UCSD-AML1 (cell line): Measurements from ENCODE around the gene ARHGAP42.

Source experiments
- DNase-seq: peaks from one replicate; lab custom pipeline; 2025; ENCODE audit not compliant: unreplicated experiment; lab: John Stamatoyannopoulos, UW

The ARHGAP42 gene

DNA sequence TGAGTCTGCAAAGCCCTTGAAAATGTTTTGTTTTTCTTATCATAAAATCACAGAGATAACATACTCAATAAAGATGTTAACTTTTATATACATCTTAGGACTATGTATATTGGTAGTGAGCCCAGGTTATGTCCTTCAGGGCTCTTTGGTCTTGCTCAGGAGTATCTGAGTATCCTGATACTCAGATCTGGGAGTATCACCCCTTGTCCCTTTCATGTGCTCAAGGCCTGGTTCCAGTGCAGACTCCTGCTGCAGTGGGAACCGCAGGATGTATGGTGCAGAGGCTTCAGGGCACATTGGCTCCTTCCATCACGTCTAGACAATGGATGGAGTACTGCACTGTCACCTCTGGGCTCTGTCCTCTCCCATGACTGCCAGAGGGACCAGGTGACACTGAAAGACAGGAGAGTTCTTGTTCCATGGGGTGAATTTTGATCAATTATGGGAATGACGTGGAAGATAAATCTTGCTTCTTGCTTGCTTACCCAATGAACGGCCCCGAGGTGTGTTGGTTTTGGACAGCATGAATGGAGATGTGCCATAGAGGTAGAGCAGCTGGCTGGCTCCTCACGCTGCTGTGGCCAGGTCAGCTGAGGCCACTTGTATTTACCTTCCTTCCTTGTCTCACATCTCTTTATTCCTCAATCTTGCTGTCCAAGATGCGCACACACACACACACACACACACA lies 215.5 kb downstream of the ARHGAP42 start:
- no peak for DNase-seq

- DNase-seq, result no peak
Measured at GRCh38 chr11:100903284-100903683, 216.2 kb downstream of the ARHGAP42 start.

DNA sequence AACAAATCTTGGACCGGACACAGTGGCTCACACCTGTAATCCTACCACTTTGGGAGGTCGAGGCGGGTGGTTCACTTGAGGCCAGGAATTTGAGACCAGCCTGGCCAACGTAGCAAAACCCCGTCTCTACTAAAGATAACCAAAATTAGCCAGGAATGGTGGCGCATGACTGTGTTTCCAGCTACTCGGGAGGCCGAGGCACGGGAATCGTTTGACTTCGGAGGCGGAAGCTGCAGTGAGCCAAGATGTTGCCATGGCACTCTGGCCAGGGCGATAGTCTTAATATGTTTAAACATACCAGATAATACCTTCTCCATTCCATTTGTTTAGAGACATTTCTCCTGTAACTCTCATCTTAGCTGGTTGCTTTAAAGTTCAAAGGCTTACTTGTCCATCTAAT lies 218.6 kb downstream of the ARHGAP42 start:
- DNase-seq, result no peak

GRCh38 chr11:100908746-100909145 lies 221.7 kb downstream of the ARHGAP42 start:
- no peak for DNase-seq

- DNase-seq, result no peak
Measured at GRCh38 chr11:100910808-100911207, 223.7 kb downstream of the ARHGAP42 start.

- no peak for DNase-seq
Measured at GRCh38 chr11:100914415-100915110, 227.5 kb downstream of the ARHGAP42 start.

GRCh38 chr11:100918551-100919500 lies 231.7 kb downstream of the ARHGAP42 start:
- no peak for DNase-seq

DNA sequence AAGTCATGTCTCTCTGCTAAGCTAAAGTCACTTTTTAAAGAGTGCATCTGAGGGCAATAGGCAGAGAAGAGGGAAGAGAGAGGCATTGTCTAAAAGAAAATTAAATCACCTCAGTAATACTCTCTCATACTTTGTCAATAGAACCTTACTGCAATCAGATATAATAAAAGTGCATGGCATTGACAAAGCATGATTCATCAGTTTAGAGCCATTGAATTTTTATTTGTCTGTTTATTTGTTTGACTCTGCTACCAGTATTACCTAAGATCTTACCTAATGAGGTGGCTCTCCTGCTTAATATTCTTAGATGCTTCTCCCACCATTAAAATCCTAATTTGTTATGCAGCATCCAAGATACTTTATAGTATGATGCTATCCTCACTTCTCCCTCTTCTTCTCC lies 233.5 kb downstream of the ARHGAP42 start:
- no peak for DNase-seq

DNA sequence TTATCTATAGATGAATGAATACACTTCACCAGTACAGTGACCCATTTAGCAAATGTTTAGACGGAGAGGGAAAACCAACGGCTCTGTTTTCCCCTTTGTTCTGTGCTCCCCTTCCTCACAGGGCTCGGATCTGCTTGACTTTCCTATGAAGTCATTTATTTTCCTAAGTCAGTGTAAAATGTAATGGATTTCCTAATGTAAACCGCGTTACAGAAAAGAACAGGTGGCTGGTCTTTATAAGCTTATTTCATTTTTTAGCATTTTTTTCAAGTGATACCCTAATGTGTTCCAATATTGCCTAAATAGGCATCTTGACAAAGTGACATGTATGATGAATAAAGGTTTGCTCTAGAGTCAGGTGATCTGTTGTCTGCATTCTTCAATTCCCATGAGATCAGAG lies 235.0 kb downstream of the ARHGAP42 start:
- DNase-seq, result no peak

- DNase-seq, result no peak
Measured at GRCh38 chr11:100923555-100923954, 236.5 kb downstream of the ARHGAP42 start.

- no peak for DNase-seq
Measured at GRCh38 chr11:100925935-100926334, 238.8 kb downstream of the ARHGAP42 start.

GRCh38 chr11:100927579-100927978 lies 240.5 kb downstream of the ARHGAP42 start:
- no peak for DNase-seq

DNA sequence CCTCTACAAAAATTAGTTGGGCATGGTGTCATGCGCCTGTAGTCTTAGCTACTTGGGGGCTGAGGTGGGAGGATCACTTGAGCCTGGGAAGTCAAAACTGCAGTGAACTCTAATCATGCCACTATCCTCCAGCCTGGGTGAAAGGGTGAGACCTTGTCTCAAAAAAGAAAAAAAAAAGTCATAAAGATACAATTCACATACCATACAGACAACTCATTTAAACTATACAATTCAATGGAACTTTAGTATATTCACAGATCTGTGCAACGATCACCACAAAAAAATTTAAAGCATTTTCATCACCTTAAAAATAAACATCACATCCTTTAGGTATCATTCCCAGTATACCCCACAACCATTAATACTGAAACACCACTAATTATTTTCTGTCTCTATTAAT lies 241.3 kb downstream of the ARHGAP42 start:
- DNase-seq, result no peak

DNA sequence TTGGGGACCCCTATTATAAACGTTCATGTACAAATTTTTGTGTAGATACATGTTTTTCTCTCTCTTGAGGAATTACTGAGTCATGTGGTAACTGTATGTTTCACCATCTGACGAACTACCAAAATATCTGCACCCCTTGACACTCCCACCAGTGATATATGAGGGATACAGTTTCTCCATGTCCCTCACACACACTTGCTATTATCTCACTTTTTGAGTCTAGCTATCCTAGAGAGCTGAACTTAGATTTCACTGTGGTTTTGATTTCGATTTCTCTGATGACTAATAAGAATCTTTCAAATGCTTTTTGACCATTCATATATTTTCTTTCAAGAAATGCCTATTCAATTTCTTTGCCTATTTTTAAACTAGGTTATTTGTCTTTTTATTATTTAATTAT lies 242.3 kb downstream of the ARHGAP42 start:
- no peak for DNase-seq

GRCh38 chr11:100930185-100930778 lies 243.2 kb downstream of the ARHGAP42 start:
- no peak for DNase-seq

- no peak for DNase-seq
Measured at GRCh38 chr11:100932474-100933100, 245.5 kb downstream of the ARHGAP42 start.

GRCh38 chr11:100936781-100937180 lies 249.7 kb downstream of the ARHGAP42 start:
- DNase-seq, result no peak

DNA sequence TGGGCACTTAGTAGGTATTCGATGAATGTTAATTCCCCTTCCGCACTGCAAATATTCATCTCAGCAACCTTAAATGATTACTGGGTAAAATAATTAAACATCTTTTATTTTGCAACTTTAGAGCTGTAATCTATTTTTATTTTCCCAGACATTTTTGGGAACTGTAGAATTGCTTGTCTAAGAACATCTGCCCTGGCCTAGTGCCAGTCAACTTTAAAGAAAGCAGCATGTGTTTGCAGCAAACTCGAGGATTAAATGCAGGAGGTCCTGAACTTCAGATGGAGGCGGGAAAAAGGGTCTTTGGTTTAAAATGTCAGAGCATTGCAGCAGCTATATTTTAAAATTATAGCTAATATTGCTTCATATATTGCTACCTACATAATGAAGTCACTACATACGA lies 252.5 kb downstream of the ARHGAP42 start:
- no peak for DNase-seq

DNA sequence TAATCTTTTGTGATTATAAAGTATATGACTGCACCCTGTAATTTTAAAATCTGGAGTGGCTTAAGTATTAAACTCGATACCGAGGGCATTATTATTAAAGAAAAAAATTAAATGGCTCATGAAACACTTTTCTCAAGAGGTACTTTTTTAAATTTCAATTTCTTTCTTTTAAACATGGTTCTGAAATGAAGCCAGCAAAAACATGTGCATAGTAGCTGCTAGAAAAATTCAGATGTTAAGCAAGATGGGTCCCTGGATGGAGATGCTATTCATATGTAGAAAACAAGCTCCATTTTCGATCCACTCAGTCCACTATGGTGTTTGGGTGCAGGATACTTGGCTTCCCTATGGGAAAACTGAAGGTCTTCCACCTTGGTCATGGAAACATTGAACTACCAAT lies 253.0 kb downstream of the ARHGAP42 start:
- DNase-seq, result no peak

DNA sequence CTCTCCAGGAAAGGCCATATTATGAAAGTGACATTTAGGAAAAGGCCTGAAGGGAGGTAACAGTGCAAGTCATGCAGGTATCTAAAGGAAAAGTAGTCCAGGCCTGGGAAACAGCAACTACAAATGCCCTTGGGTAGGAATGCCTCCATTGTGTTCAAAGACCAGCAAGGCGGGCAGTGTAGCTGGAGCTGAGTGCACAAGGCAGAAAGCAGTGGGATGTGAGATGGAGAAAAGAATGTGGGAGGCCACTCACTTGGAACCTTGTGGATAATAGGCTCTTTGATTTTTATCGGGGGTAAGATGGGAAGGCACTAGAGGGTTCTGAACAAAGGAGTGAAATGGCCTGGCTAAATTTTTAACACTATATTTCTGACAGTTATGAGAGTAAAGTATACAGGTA lies 253.9 kb downstream of the ARHGAP42 start:
- DNase-seq, result no peak

DNA sequence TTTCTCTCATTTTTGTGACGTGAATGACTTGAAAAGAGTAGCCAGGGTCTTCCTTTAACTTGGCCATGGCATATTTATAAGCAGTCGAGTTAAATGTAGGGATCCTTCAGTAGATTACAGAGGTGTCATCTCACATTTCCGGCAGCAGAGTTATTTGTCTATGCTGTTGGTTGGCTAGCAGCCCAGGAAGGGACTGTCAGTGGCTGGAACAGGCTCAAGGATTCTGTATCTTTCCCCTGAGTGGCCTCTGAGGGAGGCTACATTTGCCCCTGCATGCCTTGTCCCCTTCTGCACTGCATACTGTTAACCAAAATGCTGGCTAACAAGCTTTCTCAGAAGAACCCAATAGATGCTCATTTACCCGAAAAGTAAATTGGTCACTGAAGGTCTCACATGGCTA lies 254.9 kb downstream of the ARHGAP42 start:
- DNase-seq, result no peak
